ENCODE data around the gene ZDHHC18.

The ZDHHC18 gene

DNA sequence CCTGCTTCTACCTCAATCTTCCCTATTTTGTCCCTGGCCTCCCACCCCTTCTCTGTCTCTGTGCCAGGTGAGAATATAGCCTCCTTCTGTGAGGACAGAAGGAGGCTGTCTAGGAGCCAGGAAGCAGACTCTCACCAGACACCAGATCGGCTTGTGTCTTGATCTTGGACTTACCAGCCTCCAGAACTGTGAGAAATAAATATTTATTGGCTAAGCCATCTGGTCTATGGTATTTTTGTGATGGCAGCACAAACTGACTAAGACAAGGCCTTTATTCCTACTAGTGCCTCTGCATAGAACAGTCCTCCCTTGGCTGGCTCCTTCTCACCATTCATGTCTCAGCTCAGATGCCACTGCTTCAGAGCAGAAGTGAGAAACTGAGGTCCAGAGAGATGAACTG is 61.7 kb downstream of the ZDHHC18 start:
- TF ChIP-seq, protein P1, sequence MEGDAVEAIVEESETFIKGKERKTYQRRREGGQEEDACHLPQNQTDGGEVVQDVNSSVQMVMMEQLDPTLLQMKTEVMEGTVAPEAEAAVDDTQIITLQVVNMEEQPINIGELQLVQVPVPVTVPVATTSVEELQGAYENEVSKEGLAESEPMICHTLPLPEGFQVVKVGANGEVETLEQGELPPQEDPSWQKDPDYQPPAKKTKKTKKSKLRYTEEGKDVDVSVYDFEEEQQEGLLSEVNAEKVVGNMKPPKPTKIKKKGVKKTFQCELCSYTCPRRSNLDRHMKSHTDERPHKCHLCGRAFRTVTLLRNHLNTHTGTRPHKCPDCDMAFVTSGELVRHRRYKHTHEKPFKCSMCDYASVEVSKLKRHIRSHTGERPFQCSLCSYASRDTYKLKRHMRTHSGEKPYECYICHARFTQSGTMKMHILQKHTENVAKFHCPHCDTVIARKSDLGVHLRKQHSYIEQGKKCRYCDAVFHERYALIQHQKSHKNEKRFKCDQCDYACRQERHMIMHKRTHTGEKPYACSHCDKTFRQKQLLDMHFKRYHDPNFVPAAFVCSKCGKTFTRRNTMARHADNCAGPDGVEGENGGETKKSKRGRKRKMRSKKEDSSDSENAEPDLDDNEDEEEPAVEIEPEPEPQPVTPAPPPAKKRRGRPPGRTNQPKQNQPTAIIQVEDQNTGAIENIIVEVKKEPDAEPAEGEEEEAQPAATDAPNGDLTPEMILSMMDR (conservative IDR thresholded peaks at IDR 0.05; ENCODE audit: low read depth, low read length) = no peak
- DNase-seq (ENCODE audit: low read depth) = no peak
- H3K4me3 ChIP-seq (ENCODE audit: low read depth, low read length) = no peak overlapping the region

DNA sequence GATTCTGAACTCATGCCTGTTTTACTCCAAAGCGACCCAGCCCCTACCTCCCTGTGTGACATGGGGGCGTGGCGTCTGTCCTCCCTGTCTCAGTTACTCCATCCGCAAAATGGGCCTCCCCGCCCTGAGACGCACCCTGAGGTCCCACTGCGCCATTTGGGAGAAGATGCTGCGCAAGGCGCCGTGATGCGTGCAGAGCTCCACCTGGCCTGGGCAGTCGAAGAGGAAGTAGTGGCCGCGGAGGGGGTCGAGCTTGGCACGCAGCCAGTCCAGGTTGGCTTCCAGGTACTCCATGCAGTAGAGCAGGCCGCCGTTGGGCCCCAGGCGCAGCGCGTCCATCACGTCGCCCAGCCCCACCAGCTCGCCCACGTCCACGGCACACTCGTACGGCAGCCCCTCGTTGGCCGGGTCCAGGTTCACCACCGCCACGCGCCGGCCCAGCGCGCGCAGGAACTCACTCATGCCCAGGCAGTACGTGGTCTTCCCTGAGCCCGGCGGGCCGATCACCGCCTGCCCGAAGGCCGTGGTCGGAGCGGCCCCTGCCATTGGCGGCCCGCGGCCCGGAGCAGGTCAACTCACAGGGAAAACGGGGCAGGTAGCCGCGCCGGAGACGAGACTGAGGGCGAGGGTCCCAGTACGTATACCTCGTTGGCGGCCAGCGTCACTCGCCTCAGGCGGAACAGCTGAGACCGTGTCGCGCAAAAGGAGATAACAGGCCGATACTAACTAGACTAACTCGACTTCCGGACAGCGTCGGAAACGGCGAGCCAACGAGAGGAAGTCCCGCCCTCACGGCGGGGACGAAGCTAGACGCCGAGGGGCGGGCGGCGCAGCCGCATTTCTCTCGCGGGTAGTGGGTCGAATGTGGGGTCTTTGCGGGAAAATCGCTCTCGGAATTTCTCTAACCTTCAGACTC is 63.3 kb downstream of the ZDHHC18 start, which contains the start of gene GPN2:
Gene GPN2 (minus strand): TSS at position 733 of the 916 bp plus-strand sequence. CDS start 187 bp downstream, at position 546.
- TF ChIP-seq, protein P1 (conservative IDR thresholded peaks at IDR 0.05; ENCODE audit: low read depth, low read length) = no peak

GRCh38 chr1:26890467-26890796 is 63.9 kb downstream of the ZDHHC18 start:
- H3K4me3 ChIP-seq (ENCODE audit: low read depth, low read length) = peak overlapping the region; percentile 89
- TF ChIP-seq, protein P1 (conservative IDR thresholded peaks at IDR 0.05; ENCODE audit: low read depth, low read length) = no peak
- DNase-seq (ENCODE audit: low read depth) = no peak

More for the DNA sequence above, 63.3 kb downstream of the ZDHHC18 start, which contains the start of gene GPN2:
- peak; percentile 79 for DNase-seq (ENCODE audit: low read depth)
- peak within 1 kb of the TSS; percentile 89 for H3K4me3 ChIP-seq (ENCODE audit: low read depth, low read length)

DNA sequence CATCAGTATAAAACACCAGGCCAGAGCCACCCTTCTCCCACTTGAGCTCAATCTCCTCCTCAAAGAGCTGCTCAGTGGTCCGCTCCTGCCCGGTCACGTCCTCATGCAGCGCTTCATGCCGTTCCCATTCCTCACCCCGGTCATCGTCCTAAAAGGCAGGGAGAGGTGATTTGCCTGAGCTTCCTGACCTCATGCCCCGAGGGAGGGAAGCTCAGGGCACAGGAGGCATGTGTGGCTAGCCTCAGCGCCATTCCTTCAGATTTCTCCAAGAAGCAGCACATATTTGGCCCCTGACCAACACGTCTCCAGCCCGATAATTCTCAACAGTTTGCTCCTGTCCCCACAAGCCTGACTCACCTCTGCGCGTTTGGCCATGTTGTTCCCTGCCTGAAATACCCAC is 67.8 kb downstream of the ZDHHC18 start:
- no peak for DNase-seq (ENCODE audit: low read depth)
- TF ChIP-seq, protein P1 (conservative IDR thresholded peaks at IDR 0.05; ENCODE audit: low read depth, low read length) = no peak
- no peak overlapping the region for H3K4me3 ChIP-seq (ENCODE audit: low read depth, low read length)

- TF ChIP-seq, protein P1 (conservative IDR thresholded peaks at IDR 0.05; ENCODE audit: low read depth, low read length) = no peak
- no peak for DNase-seq (ENCODE audit: low read depth)
- no peak overlapping the region for H3K4me3 ChIP-seq (ENCODE audit: low read depth, low read length)
Observed at GRCh38 chr1:26897351-26897750, 70.9 kb downstream of the ZDHHC18 start.

DNA sequence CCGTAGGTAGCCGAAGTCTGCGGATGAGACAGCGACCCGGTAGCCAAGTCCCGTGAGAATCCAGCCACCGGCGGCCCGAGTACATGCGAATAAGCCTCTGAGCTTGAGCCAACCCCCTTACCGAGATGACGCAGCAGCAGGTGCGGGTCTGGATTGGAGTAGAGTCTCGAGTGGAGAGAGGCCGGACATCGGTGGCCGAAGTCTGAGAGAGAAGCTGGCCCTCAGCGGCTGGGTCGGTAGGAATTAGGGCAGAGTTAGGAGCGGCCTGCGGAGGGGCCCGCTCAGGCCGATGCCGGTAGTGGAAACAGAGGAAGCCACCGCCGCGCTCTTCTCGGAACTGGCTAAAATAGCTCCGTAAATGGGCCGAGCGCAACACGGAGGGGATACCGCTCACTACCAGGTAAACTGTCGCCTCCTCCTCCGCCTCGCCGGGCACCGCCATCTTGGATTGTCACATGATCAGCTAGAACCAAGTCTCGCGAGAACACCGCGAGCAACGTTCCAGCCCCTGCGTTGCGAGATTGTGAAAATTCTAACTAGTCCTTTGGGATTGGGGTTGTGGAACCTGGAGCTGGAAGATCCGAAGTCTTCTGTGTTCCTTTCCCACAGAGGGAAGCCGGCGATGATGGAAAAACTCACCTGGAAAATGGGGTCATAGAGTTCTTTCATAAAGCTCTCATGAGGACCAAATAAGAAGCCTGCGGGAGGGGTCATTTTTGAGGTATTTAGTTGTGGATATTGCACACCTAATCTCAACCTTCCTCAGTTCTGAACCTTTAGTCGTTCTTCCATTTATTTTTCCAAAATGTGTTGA is 73.7 kb downstream of the ZDHHC18 start, which contains the start of gene GPATCH3:
Gene GPATCH3 (minus strand): TSS at position 467 of the 814 bp plus-strand sequence. CDS start 25 bp downstream, at position 442.
- H3K4me3 ChIP-seq (ENCODE audit: low read depth, low read length) = peak within 1 kb of the TSS; percentile 94
- TF ChIP-seq, protein P1 (conservative IDR thresholded peaks at IDR 0.05; ENCODE audit: low read depth, low read length) = no peak
- DNase-seq (ENCODE audit: low read depth) = peak; percentile 96
